GM12878 (cell line): Measurements from ENCODE around the gene DCAF5. TPM values are rescaled to one million over a fixed set of nuclear protein-coding genes. Genes with fewer than 3 reads are reported as not detected.

ENCODE experiments used
- BHLHE40 ChIP-seq, 2 experiments: fragments of 450-650 bp in 1 of 2; IDR thresholded peaks; 2 replicates each; pipeline ENCODE4 v1.6.1; 2011 to 2017; ENCODE audit warnings: low read depth in 2 of 2, borderline replicate concordance in 1 of 2, improper control_type of control experiment in 1 of 2, low read length in 1 of 2, mild to moderate bottlenecking in 1 of 2
- CHD4 ChIP-seq: fragments of 200-600 bp; sonication (generic); IDR thresholded peaks from 2 replicates; pipeline ENCODE4 v1.6.1; 2016; ENCODE audit warnings: mild to moderate bottlenecking
- ESRRA ChIP-seq: IDR thresholded peaks from 2 replicates; pipeline ENCODE4 v1.6.1; 2012; ENCODE audit warnings: mild to moderate bottlenecking, low read length, improper control_type of control experiment
- FOXK2 ChIP-seq: fragments of 450-650 bp; IDR thresholded peaks from 2 replicates; pipeline ENCODE4 v1.6.1; 2017; ENCODE audit warnings: mild to moderate bottlenecking, moderate library complexity
- NFIC ChIP-seq: IDR thresholded peaks from 2 replicates; pipeline ENCODE4 v1.6.1; 2012; ENCODE audit warnings: low read depth, mild to moderate bottlenecking, inconsistent platforms, low read length, moderate library complexity
- NR2F1 ChIP-seq: fragments of 450-650 bp; conservative IDR thresholded peaks from 2 replicates; pipeline ENCODE4 v1.6.1; 2017; ENCODE audit warnings: mild to moderate bottlenecking
- RAD21 ChIP-seq: IDR thresholded peaks from 2 replicates; pipeline ENCODE4 v1.6.1; 2011; ENCODE audit warnings: mild to moderate bottlenecking, low read depth, low read length, moderate library complexity; ENCODE audit not compliant: insufficient read depth
- SIN3A ChIP-seq: IDR thresholded peaks from 2 replicates; pipeline ENCODE4 v1.6.1; 2012; ENCODE audit warnings: low read depth, low read length, improper control_type of control experiment
- SMC3 ChIP-seq: IDR thresholded peaks from 2 replicates; pipeline ENCODE4 v1.6.1; 2011; ENCODE audit warnings: low read length, improper control_type of control experiment, borderline replicate concordance
- ZNF24 ChIP-seq: fragments of 450-650 bp; IDR thresholded peaks from 2 replicates; pipeline ENCODE4 v1.6.1; 2017; ENCODE audit warnings: antibody characterized with exemption, mild to moderate bottlenecking
- polyA plus RNA-seq, 11 experiments: library from polyadenylated mRNA; depleted of rRNA in 4 of 11; unstranded in 6 of 11; stranded (reverse) in 5 of 11; fragments of >200 nt; fragmentation: Nextera tagmentation in 4 of 11; fragmentation: Illumina TruSeq in 1 of 11; extraction: Ambion mirVana in 4 of 11; extraction: Trizol in 1 of 11; gene quantifications; 1 replicate in 1 of 11; 2 replicates in 10 of 11; pipeline versions ENCODE4 v1.2.1 to v1.2.3, GENCODE V29; 2011 to 2016; ENCODE audit warnings: inconsistent platforms in 2 of 11, missing spikeins in 2 of 11, low read depth in 1 of 11
- total RNA-seq, 4 experiments: library from RNA; depleted of rRNA in 3 of 4; stranded (reverse); fragments of >200 nt in 3 of 4; fragmentation: Illumina TruSeq in 1 of 4; extraction: Trizol in 1 of 4; gene quantifications; 2 replicates each; pipeline versions ENCODE4 v1.2.1 to v1.2.3, GENCODE V29; 2013 to 2021
- TF ChIP-seq, protein P1 (sequence below): fragments of 450-650 bp; IDR thresholded peaks from 2 replicates; pipeline ENCODE4 v1.6.1; 2017; ENCODE audit warnings: mild to moderate bottlenecking, low read depth, inconsistent platforms; ENCODE audit not compliant: poor library complexity, severe bottlenecking
- TF ChIP-seq, protein P2 (sequence below): fragments of 450-650 bp; IDR thresholded peaks from 2 replicates; pipeline ENCODE4 v1.6.1; 2017; ENCODE audit warnings: antibody characterized with exemption, mild to moderate bottlenecking, moderate library complexity
- TF ChIP-seq, protein P3 (sequence below), 3 experiments: IDR thresholded peaks in 2 of 3; conservative IDR thresholded peaks in 1 of 3; 2 replicates each; pipeline ENCODE4 v1.5.1; 2011; ENCODE audit warnings: low read depth in 3 of 3, low read length in 3 of 3, mild to moderate bottlenecking in 3 of 3, control low read depth in 2 of 3, moderate library complexity in 2 of 3, inconsistent platforms in 1 of 3, mixed read lengths in 1 of 3; ENCODE audit not compliant: control insufficient read depth in 2 of 3, insufficient read depth in 1 of 3; ENCODE audit errors: extremely low read depth in 1 of 3
- TF ChIP-seq, protein P4 (sequence below): IDR thresholded peaks from 2 replicates; pipeline ENCODE4 v1.6.1; 2011; ENCODE audit warnings: low read depth, low read length, improper control_type of control experiment, borderline replicate concordance
- TF ChIP-seq, protein P5 (sequence below): fragments of 450-650 bp; formaldehyde crosslinking; IDR thresholded peaks from 2 replicates; pipeline ENCODE4 v1.4.0; 2020; ENCODE audit warnings: mild to moderate bottlenecking, moderate library complexity
- TF ChIP-seq, protein P6 (sequence below): IDR thresholded peaks from 2 replicates; pipeline ENCODE4 v1.6.1; 2012; ENCODE audit warnings: low read depth, low read length, improper control_type of control experiment

DCAF5 gene
- total and polyA plus RNA-seq, 10 of the 15 experiments (the other 5 are each of a cell fraction or from before 2014, with no cell fraction given), result 6.8 to 38.1 (median 19.1) TPM

DNA sequence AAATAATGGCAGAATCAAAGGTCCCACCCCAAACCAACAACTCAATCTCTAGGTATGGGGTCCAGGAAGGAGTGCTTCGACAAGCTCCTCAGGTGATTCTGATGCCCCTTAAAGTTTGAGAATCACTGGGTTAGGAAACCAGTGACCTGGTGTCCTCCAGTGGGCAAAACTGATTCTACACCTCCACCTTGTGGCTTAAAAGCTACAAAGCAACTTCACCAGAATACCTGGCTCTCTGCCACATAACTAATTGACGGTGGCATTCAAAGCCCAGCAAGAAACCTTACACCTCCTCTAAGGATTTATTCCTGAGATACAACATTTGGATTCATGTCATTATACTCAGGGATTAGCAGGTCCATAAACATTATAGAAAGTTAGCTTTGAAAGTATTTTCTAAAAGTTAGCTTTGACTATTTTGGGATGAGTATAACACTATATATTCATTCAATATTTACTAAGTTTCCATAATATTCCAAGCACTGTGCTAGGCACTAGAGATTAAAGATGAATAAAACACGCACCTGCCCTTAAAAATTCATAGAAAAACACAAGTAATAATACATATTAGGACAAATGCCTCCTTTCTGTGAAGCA is 45.4 kb downstream of the DCAF5 start (continued):
- TF ChIP-seq, protein P1, sequence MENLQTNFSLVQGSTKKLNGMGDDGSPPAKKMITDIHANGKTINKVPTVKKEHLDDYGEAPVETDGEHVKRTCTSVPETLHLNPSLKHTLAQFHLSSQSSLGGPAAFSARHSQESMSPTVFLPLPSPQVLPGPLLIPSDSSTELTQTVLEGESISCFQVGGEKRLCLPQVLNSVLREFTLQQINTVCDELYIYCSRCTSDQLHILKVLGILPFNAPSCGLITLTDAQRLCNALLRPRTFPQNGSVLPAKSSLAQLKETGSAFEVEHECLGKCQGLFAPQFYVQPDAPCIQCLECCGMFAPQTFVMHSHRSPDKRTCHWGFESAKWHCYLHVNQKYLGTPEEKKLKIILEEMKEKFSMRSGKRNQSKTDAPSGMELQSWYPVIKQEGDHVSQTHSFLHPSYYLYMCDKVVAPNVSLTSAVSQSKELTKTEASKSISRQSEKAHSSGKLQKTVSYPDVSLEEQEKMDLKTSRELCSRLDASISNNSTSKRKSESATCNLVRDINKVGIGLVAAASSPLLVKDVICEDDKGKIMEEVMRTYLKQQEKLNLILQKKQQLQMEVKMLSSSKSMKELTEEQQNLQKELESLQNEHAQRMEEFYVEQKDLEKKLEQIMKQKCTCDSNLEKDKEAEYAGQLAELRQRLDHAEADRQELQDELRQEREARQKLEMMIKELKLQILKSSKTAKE, result no peak
- TF ChIP-seq, protein P2, sequence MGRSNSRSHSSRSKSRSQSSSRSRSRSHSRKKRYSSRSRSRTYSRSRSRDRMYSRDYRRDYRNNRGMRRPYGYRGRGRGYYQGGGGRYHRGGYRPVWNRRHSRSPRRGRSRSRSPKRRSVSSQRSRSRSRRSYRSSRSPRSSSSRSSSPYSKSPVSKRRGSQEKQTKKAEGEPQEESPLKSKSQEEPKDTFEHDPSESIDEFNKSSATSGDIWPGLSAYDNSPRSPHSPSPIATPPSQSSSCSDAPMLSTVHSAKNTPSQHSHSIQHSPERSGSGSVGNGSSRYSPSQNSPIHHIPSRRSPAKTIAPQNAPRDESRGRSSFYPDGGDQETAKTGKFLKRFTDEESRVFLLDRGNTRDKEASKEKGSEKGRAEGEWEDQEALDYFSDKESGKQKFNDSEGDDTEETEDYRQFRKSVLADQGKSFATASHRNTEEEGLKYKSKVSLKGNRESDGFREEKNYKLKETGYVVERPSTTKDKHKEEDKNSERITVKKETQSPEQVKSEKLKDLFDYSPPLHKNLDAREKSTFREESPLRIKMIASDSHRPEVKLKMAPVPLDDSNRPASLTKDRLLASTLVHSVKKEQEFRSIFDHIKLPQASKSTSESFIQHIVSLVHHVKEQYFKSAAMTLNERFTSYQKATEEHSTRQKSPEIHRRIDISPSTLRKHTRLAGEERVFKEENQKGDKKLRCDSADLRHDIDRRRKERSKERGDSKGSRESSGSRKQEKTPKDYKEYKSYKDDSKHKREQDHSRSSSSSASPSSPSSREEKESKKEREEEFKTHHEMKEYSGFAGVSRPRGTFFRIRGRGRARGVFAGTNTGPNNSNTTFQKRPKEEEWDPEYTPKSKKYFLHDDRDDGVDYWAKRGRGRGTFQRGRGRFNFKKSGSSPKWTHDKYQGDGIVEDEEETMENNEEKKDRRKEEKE, result no peak
- TF ChIP-seq NR2F1 (0 out of 2 replicates have a peak, but pooled peaks have one; percentile 24), NFIC (no peak), SIN3A (no peak), FOXK2 (no peak), SMC3 (peak; percentile 75; the same call in 1 of the 2 replicates), ESRRA (no peak), RAD21 (peak; percentile 81), BHLHE40 (IDR thresholded peaks at IDR 0.05; ENCODE audit: borderline replicate concordance in 1 of 2, low read depth in 2 of 2, low read length in 1 of 2) (no peak), CHD4 (no peak), ZNF24 (no peak)
- TF ChIP-seq, protein P3, sequence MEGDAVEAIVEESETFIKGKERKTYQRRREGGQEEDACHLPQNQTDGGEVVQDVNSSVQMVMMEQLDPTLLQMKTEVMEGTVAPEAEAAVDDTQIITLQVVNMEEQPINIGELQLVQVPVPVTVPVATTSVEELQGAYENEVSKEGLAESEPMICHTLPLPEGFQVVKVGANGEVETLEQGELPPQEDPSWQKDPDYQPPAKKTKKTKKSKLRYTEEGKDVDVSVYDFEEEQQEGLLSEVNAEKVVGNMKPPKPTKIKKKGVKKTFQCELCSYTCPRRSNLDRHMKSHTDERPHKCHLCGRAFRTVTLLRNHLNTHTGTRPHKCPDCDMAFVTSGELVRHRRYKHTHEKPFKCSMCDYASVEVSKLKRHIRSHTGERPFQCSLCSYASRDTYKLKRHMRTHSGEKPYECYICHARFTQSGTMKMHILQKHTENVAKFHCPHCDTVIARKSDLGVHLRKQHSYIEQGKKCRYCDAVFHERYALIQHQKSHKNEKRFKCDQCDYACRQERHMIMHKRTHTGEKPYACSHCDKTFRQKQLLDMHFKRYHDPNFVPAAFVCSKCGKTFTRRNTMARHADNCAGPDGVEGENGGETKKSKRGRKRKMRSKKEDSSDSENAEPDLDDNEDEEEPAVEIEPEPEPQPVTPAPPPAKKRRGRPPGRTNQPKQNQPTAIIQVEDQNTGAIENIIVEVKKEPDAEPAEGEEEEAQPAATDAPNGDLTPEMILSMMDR (IDR thresholded peaks at IDR 0.05 in 2 of 3, conservative IDR thresholded peaks at IDR 0.05 in 1 of 3; ENCODE audit: control insufficient read depth in 2 of 3, extremely low read depth in 1 of 3, insufficient read depth in 1 of 3, low read depth in 3 of 3, low read length in 3 of 3), result peak; percentile 60 to 77 (median 68)
- TF ChIP-seq, protein P4, sequence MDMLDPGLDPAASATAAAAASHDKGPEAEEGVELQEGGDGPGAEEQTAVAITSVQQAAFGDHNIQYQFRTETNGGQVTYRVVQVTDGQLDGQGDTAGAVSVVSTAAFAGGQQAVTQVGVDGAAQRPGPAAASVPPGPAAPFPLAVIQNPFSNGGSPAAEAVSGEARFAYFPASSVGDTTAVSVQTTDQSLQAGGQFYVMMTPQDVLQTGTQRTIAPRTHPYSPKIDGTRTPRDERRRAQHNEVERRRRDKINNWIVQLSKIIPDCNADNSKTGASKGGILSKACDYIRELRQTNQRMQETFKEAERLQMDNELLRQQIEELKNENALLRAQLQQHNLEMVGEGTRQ, result no peak
- TF ChIP-seq, protein P5, sequence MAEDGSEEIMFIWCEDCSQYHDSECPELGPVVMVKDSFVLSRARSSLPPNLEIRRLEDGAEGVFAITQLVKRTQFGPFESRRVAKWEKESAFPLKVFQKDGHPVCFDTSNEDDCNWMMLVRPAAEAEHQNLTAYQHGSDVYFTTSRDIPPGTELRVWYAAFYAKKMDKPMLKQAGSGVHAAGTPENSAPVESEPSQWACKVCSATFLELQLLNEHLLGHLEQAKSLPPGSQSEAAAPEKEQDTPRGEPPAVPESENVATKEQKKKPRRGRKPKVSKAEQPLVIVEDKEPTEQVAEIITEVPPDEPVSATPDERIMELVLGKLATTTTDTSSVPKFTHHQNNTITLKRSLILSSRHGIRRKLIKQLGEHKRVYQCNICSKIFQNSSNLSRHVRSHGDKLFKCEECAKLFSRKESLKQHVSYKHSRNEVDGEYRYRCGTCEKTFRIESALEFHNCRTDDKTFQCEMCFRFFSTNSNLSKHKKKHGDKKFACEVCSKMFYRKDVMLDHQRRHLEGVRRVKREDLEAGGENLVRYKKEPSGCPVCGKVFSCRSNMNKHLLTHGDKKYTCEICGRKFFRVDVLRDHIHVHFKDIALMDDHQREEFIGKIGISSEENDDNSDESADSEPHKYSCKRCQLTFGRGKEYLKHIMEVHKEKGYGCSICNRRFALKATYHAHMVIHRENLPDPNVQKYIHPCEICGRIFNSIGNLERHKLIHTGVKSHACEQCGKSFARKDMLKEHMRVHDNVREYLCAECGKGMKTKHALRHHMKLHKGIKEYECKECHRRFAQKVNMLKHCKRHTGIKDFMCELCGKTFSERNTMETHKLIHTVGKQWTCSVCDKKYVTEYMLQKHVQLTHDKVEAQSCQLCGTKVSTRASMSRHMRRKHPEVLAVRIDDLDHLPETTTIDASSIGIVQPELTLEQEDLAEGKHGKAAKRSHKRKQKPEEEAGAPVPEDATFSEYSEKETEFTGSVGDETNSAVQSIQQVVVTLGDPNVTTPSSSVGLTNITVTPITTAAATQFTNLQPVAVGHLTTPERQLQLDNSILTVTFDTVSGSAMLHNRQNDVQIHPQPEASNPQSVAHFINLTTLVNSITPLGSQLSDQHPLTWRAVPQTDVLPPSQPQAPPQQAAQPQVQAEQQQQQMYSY, result no peak
- TF ChIP-seq, protein P6, sequence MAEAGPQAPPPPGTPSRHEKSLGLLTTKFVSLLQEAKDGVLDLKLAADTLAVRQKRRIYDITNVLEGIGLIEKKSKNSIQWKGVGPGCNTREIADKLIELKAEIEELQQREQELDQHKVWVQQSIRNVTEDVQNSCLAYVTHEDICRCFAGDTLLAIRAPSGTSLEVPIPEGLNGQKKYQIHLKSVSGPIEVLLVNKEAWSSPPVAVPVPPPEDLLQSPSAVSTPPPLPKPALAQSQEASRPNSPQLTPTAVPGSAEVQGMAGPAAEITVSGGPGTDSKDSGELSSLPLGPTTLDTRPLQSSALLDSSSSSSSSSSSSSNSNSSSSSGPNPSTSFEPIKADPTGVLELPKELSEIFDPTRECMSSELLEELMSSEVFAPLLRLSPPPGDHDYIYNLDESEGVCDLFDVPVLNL, result no peak
